NCI-H2029 (cell line): ENCODE measurements around the gene GFOD1.
A peak's percentile ranks its signal among the peaks of the same experiment; 100 is the strongest.
"Not testable (repeated sequence)": the region's sequence is repeated elsewhere in the genome, so short reads cannot be mapped to it uniquely, and the experiment has no call there.

Source experiments
- DNase-seq: peaks from one replicate; lab custom pipeline; 2025; lab: John Stamatoyannopoulos, UW

GFOD1 gene

DNA sequence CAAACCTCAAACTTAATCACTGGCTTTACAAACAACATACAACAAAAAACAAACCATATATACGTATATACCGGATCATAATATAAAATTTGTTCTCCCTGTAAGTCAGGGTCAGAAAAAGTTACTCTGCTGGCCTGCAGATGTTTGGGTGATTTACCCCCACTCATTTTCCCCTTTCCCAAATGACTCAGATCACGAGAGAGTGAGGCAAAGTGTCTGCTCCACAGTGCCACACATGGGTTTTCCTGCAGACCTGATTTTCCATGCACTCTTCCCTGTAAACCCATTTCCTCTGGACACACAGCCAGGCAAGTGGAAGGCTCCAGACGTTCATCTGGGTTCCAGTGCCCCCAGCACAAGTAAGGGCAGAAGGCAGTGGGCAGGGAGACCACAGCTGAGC is 23.5 kb downstream of the GFOD1 start:
- DNase-seq = no peak

DNA sequence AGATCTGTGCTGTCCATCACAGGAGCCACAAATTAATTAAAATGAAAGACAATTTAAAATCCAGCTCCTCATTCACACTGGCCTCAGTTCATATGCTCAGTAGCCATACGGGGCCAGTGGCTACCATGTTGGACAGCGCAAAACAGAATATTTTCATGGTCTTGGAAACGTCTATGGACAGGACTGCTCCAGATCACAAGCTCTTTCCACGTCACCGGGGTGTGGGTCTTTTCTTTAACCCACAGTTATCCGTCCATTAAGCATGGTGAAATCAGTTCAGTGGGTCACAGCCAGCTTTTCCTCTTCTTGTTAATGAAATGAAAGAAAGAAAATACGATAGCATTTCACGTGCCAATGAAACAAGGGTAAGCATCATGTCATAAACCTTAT is 24.1 kb downstream of the GFOD1 start:
- DNase-seq = no peak

DNA sequence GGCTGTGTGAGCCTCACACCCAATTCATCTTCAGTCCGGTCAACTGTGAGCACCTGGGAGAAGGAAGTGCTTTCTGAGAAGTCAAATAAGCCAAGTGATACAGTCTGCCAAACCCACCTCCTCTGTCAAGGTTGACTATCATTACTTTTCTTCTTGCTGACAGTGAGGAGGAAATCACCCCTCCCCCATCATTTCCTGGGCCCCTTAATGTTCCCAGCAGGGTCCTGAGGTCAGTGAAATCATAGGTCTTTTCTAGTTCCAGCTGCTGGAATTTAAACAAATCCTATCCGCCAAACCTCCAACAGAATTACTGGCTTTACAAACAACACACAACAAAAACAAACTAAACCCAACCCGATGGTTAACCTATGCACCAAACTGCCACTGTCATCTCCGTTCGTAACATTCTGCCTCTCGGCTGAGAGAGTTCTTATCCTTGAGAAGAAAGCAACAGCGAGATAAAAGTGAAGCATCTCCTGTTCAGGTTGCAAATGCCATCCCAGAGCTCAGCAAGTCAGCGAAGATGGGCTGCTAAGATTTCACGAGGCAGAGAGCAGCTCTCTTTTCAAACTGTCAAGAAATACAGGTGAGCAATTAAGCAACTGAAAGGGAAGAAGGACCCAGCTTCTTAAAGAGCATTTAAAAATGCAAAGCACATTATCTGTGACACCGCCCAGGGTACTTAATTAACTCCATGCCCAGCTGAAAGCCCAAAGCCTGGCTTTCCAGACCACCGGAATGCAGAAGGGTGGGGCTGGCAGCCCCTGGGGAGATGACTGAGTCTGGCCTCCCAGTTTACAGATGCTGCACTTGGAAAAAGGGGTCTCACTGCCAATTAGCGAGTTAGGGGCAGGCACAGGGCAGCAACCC is 24.7 kb downstream of the GFOD1 start:
- no peak for DNase-seq

DNA sequence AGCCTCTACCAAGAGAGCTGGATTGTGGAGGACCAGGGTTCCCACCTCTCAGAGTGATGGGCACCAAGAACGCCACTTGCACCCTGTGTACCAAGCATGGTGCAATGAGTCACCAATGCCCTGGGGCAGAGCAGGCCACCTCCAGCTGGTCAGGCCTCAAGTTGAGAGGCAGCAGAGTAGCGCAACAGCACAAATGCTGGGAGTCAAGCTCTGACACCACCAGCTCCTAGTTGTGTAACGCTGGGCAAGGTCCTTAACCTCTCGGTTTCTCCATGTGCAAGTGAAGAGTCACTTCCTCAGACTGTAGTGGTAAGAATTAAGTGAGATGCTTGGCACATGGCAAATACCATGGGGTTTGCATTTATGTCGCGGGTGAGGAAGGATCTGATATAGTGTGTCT is 25.6 kb downstream of the GFOD1 start:
- DNase-seq = no peak

DNA sequence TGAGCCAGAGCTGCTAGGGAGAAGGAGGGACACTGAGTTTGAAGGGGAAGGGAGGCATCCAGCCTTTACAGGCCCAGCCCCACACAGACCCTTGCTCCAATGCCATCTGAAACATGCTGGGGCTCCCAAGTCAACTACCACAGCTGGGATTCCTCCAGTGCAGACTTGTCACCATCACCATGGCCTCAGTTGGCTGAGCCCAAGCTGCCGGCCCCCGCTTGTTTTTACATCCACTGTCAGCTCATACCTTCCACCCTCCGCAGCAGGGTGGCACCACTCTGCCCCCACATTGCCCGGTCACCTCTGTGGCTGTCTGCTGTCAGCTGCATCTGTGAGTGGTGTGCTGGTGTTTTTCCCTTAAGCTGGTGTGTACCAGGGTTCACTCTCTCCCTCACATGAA is 26.1 kb downstream of the GFOD1 start:
- no peak for DNase-seq

DNA sequence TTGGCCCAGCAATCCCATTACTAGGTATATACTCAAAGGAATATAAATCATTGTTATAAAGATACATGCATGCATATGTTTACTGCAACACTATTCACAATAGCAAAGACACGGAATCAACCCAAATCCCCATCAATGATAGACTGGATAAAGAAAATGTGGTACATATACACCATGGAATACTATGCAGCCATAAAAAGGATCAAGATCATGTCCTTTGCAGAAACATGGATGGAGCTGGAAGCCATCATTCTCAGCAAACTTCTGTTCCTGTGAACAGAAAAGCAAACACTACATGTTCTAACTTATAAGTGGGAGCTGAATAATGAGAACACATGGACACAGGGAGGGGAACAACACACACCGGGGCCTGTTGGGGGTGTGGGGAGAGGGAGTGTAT is 27.1 kb downstream of the GFOD1 start:
- DNase-seq = not testable (repeated sequence)

DNA sequence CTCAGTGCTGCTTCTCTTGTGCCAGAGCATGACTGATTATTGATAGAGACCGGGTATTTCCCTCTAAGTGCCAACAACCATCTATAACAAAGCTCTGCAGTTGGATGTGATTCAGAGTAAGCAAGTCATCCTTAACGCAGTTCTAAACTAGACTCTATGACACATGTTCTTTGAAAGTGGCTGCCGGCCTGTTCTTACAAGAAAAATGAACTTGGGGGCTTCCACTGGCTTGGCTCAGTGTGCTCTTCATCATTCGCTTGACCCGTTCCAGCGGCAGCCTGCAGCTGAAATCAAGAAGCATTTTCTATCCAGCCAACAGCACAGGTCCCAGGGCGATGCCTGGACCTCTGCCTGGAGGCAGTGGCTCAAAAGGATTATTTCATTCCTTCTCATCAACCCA is 29.8 kb downstream of the GFOD1 start:
- no peak for DNase-seq

DNA sequence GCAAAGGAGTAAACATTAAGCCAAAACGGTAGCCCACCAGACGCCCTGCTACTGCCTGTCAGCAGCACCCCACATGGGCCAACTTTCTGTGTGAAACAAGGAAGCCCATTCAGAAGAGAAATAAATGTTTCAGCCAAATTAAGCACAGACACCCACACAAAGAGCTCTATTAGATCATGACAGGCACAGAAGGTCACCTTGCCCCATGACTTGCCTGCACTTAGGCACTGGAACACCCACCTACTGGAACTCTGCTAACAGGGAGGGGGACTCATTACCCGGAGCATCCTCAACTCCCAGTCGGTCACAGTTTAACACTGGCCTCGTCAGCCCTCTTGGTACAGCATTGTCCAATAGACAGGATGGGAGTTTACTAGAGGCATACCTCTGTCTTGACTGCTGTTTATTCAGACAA is 31.8 kb downstream of the GFOD1 start:
- DNase-seq = no peak

DNA sequence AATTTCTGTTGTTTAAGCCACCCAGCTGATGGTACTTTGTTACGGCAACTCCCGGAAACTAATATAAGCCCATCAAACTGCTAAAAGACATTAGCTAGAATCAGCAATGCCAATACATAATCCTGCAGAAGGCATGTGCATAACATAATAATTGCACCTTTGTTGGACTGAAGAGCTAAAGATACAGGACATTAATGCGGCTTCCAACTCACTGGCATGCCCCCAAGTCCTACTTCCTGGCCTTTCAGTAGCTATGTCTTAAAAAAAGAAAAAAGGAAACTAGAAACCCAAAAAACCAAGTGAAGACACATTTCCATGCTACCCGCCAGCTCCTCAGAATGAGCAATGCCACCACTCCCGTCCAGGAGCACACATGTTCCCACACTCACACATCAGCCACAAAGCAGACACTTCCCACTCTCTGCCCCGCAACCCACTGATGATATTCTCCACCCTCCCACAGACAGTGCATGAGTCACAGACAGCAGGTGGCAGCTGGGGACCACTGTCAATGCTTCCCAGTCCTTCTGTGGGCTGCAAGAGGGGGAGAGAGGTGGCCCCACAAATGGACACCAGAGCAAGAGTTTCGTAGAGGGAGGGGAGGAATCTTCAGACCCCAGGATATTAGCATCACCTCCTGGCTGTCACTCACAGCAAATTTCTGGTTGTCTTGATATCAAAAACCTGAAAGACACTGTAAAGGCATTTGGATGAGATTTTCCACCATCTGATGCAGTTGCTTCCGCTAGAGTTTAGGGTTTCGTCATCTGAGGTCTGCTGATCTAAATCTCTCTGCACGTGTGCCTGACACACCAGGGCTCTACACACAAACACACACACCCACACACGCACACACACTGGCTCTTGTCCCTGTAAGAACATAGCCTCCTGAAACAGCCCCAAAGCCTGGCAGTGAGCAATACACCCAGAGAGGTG is 32.8 kb downstream of the GFOD1 start:
- no peak for DNase-seq

DNA sequence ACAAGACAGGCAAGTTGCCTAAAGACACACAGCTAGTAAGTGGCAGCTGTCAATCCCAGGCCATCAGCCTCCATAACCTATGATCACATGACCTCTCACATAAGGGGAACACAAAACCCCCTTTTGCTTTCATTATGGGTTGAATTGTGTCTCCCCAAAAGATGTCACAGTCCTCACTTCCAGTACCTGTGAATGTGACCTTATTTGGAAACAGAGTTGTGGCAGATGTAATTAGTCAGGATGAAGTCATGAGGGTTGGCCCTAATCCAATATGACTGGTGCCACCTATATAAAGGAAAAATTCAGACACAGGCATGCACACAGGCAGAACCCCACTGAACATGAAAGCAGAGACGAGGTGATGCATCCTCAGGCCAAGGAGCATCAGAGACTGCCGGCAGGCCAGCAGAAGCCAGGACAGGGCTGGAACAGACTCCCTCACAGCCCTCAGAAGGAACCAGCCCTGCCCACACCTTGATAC is 33.6 kb downstream of the GFOD1 start:
- peak; percentile 94 for DNase-seq

DNA sequence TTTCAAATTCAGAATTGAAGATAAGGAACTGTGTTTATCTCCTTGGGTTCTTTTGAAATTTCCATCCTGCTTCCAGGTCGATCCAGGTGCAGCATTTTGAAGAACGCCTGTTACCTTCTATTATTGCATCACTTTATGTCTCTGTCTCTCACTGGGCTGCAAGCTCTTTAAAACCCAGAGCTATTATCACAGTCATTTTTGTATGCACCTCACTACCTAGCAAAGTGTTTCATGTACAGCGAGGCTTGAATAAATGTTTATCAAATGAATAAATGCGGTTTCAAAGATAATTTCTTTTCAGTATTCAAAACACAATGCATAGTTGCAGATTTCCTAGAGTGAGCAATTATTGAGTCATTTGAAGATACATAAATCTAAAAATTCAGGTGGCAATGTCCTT is 34.2 kb downstream of the GFOD1 start:
- DNase-seq = no peak

DNA sequence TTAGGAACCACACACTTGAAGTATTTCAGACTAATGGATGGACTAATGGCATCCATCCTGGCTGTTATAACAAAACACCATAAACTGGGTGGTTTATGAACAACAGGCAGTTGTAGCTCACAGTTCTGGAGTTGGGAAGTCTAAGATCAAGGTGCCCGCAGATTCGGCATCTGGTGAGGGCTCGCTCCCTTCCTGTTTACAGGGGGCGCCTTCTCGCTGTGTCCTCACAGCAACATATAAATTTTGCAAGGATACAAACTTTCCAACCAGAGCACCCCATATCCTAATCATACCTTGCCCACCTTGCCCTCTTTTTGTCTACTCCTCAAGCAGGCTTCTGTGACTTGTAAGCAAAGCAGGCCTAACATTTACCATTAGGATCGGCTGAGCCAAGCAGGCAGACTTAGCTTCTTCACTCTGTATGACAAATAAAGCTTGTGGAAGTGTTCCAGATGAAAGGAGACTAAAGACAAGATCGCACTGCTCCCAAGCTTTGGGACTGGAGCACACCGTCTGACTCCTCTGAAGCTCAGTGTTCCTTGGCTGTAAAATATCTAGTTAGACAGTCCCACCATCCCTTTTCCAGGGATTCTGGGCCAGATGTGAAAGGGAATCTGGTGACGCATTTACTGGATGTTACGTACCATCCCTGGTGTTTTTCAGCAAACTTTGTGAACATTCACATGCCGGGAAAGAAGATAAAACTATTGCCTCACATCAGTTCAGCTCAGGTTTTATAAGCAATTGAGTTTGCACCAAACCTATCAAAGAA is 34.9 kb downstream of the GFOD1 start:
- DNase-seq = no peak

DNA sequence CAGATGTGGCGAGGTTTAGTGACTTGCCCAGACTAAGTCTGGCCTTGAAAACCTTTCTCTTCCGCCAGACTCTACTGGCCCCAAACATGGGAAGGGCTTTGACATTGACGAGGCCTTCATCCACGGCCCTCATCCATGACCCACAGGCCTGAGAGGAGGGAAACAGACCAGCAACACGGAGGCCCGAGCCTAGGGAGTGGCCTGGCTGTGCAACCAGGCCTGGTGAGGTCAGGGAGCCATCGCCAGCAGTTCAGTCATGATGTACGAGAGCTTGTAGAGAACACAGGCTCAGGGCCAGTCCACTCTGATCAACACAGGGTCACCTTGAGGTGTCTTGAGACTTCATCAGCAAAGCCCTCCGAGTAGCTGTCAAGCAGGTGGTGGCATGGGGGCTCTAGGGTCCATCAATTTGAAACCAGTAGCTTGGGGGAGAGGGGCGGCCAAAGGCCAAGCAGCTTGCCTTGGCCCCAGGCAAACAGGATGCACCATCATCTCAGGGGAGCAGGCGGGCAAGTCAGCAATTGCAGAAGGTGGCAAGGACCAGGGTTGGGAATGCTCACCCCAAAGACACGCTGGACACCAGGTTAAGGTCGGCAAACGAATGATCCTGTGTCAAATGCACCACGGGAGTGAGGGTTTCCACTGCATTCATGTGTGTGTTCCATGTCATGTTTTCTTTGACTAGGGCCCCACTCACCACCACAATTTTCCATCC is 36.1 kb downstream of the GFOD1 start:
- DNase-seq = no peak

DNA sequence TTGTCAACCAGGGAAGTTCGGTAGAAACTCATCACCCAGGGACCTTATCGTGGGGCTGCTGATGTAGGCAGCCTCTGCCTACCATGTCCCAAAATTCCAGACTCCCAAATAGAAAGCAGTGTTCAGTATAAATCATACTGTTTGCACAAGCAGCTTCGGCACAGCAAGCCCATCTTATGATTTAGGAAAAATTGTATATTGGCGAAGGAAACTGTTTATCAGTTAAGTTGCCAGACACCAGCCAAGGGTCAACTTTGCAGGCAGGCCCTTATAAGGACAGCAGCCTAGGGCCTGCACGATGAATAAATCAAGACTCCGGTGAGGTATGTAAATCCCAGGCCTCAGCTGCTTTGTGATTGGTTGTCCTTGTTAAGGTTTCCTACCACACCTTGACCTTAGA is 36.8 kb downstream of the GFOD1 start:
- DNase-seq = no peak

DNA sequence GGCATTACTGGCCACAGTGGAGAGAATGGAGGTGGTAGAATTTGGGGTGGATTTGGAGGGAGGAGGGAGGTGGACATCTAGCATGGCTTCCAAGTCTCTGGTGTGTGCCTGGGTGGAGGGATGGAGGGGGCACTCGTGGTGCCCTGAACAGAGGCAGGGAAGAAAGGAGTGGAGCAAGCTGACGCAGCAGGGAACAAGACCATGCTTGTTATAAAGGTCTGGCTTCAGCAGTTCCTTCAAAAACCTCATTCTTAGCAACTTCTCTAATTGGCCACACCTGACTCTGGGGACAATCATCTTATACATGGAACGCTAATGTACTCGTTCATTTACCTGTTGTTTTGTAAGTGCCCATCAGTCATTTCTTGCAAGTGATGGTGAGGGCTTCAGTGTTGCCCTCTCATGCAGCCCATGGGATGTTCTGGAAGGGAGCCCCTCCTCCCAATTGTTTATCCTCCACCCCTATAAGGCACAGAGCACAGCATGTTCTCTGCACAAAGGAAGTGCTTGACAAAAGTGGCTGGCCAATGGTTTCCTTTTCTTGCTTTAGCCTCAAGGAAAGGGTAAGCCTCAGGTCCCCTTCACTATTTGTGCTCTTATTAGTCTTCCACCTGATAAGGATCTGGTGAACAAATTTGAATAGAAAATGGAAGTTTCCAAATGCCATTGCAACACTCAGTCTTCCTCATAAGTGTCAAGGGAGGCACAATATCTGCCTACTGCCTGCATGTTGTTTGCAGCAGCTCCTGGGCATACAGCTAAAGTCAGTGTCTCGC is 39.3 kb downstream of the GFOD1 start:
- DNase-seq = no peak

DNA sequence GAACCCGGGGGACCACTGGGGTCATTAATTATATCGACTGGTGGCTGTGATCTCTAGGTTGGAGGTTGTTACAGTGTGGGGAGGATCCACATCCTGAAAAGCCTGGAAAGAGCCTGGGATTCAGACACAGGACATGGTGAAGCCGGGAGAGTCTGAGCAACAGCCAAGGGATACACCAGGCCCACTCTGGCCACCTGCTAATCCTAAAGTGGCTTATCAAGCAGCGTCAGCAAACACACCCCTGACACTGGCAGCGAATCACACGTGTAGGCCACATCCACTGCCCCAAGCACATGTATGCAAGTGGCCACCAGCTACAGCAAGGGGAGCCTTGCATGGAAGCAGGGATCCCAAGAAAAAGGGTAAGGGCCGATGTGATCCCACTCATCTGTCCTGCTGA is 41.0 kb downstream of the GFOD1 start:
- DNase-seq = peak; percentile 15

DNA sequence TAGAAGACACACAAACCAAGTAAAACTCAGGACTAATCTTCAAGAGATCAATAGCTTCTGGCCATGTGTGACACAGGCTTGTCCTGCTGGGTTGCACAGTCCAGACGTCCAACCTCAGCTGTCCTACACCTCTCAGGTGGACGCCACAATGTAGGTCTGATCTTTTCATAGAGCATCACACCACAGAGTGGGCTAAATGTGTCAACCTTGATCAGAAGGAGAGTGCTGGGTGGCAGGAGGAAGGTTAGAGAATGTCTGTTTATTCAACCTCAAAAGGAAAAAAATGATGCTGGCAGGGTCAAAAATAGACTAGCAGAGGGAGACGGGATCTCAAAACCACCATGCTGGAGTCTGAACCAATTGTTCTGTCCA is 41.7 kb downstream of the GFOD1 start:
- no peak for DNase-seq

DNA sequence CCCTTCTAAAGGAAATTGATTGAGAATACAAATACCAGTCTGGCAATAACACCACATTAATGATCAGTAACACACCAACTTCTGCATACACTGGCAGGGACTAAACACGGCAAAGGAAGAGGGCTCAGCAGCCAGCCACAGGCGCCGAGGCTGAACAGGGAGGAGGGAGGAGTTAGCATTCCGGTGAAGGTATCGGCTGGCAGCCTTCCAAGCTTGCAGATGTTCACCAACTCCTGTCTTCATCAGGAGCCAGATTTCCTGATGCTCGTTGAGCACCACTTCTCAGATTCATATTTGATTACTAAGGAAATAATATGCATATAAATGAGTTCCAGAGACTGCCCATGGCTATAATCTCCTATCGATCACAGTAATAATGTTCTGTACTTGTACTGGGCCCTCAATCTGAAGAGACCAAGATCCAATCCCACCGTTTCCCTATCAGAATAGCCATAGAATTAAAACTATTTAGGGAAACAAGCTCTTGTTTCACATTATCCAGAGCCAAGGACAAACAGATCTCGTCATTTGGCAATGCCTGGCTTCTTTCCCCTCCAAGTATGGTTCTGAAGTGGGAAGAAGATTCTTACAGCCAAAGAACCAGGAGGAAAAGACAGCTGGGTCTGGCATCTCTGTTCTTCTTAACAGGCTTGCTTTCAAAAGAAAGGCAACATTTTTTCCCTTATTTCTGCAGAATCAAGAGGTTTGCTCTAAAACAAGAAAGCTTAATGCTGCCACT is 42.2 kb downstream of the GFOD1 start:
- DNase-seq = peak; percentile 99

DNA sequence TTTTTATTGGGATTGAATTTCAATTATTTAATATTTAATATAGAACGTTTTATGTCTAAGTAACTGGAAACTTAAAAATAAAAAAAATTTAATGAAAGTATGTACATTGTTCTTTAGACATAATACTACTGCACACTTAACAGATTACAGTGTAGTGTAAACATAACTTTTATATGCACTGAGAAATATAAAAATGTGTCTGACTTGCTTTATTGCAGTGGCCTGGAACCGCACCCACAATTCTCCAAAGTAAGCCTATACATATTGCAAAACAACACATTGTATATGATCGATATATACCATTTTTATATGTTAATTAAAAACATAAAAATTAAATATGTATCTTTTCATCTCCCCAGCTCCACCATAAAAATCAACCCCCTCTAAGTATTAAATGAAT is 42.8 kb downstream of the GFOD1 start:
- no peak for DNase-seq

DNA sequence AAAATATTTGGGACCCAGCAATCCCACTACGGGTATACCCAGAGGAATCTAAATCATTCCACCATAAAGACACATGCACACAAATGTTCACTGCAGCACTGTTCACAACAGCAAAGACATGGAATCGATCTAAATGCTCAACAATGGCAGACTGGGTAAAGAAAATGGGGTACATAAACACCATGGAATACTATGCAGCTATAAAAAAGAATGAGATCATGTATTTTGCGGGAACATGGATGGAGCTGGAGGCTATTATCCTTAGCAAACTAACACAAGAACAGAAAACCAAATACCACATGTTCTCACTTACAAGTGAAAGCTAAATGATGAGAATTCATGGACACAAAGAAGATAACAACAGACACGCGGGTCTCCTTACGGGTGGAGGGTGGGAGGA is 43.4 kb downstream of the GFOD1 start:
- DNase-seq = not testable (repeated sequence)
